GM12891 (cell line): ENCODE data around the gene LAT.

Source experiments
- POLR2A ChIP-seq: IDR thresholded peaks from 2 replicates; pipeline ENCODE4 v1.6.1; 2011; ENCODE audit warnings: low read depth, low read length, control low read depth
- POLR2AphosphoS5 ChIP-seq: IDR thresholded peaks from 2 replicates; pipeline ENCODE4 v1.6.1; 2011; ENCODE audit warnings: low read depth, low read length, control low read depth
- POU2F2 ChIP-seq: IDR thresholded peaks from 2 replicates; pipeline ENCODE4 v1.6.1; 2011; ENCODE audit warnings: low read depth, mild to moderate bottlenecking, control low read depth, low read length, moderate library complexity

- TF ChIP-seq POLR2AphosphoS5 (no peak), POLR2A (no peak), POU2F2 (no peak)
Observed at GRCh38 chr16:28991687-28992086, 6.8 kb downstream of the LAT start.
